Esophagus muscularis mucosa (tissue), 3 donors: ENCODE data around the gene PCNX3.
"Not testable (repeated sequence)": the region's sequence is repeated elsewhere in the genome, so short reads cannot be mapped to it uniquely, and the experiment has no call there.

Experiments
- CTCF ChIP-seq, 3 experiments: fragments of 200-600 bp in 2 of 3; fragments of 450-650 bp in 1 of 3; sonication (generic) in 2 of 3; IDR thresholded peaks; one replicate each; pipeline ENCODE4 v1.5.1; 2017 to 2019; ENCODE audit warnings: antibody characterized with exemption in 3 of 3, mild to moderate bottlenecking in 2 of 3, moderate library complexity in 1 of 3
- POLR2A ChIP-seq: fragments of 450-650 bp; IDR thresholded peaks from one replicate; pipeline ENCODE4 v1.6.1; 2017; ENCODE audit warnings: antibody characterized with exemption, moderate library complexity, mild to moderate bottlenecking, low read depth

GRCh38 chr11:65660908-65661307 is 45.3 kb downstream of the PCNX3 start:
- TF ChIP-seq POLR2A; CTCF (IDR thresholded peaks at IDR 0.05): not testable (repeated sequence)
